ENCODE data around the gene THYN1.
"Not testable (repeated sequence)": the region's sequence is repeated elsewhere in the genome, so short reads cannot be mapped to it uniquely, and the experiment has no call there.

Gene THYN1

GRCh38 chr11:134253188-134253993 lies at the start of gene THYN1, which contains the start of gene ACAD8:
Gene THYN1 (minus strand): TSS chr11:134253352. CDS start chr11:134252882, 470 bp downstream.
Gene ACAD8 (plus strand): TSS chr11:134253568. CDS start chr11:134253601, 33 bp downstream.
- peak; percentile 33 to 98 (median 95) for DNase-seq

DNA sequence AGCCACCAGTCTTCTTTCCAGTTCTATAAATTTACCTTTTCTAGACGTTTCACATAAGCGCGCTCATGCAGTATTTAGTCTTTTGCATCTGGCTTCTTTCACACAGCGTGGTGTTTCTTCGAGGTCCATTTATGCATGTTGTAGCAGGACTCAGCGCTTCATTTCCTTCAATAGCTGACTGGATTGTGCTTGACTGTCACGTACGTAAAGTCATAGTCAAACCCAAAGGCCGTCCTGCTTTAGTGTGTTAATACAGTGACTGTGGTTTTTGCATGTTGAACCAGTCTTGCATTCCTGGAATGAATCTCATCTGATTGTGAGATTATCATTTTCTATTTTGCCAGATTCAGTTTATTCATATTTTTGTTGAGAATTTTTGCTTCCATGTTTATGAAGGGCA lies 41.5 kb upstream of the THYN1 start:
- no peak for DNase-seq

GRCh38 chr11:134293119-134294113 lies 40.3 kb upstream of the THYN1 start:
- no peak for DNase-seq

DNA sequence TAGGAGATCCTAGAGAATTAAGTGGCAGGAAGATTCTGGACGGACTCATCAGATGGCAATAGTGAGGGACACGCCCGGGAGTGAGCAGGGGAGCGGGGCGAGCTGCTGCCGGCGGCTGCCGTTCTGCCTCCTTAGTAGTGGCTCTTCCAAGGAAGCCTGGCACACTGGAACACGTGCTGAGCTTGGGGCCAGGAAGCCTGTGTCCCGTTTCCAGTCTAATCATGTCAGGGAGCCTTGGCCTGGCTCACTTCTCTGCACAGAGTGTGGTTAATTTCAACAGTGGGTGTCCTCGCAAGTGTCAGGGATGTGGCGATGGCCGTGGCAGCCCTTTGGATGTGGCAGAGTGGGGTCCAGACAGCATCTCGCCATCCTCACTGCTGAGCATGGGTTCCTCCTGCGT lies 39.5 kb upstream of the THYN1 start:
- DNase-seq = no peak

DNA sequence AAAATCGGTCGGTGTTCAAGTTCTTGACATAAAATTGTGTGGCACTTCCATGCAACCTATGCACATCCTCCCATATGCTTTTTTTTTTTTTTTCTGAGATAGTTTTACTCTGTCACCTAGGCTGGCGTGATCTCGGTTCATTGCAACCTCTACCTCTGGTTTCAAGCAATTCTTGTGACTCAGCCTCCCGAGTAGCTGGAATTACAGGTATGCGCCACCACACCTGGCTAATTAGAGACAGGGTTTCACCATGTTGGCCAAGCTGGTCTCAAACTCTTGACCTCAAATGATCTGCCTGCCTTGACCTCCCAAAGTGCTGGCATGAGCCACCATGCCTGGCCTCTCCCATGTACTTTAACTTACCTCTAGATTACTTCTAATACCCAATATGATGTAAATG lies 38.0 kb upstream of the THYN1 start:
- DNase-seq = no peak

GRCh38 chr11:134290646-134291045 lies 37.5 kb upstream of the THYN1 start:
- no peak for DNase-seq

DNA sequence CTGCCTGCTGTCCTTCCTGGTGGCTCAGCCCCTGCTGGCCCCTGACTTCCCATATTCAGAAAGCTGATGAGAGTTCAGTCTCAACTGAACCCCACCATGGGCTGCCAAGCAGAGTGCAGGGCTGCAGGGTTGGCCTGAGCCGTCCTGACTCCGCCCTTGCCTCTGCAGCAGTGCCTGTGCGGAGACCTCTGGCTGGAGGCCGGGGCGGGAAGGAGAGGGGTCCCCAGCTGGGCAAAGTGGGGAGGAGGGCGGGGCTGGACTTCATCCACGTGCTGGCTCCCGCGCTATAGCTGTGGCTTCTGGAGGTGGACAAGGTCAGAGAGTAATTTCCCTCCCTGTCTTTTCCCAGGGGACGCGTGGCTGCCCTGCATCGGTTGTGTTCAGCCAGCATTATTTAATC lies 36.6 kb upstream of the THYN1 start:
- no peak for DNase-seq

- DNase-seq = no peak
These were observed 36.0 kb upstream of the THYN1 start for GRCh38 chr11:134289167-134289566.

DNA sequence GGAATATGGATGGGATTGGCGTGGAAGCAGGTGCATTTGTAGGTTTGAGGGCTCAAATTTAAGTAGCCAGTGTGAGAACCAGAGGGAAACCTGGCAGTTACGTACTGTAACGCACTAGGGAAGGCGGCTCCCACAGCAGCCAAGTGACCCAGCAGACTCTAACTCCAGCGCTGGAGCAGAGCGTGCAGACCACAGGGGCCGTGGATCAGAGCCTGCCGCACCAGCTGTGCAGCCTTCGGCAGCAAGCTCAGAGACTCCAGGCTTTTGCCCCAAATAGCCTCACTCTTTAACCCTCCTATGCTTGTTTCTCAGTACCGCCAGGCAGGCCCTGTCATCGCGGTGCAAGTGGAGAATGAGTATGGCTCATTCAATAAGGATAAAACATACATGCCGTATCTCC lies 35.3 kb upstream of the THYN1 start:
- DNase-seq = no peak

GRCh38 chr11:134287561-134287960 lies 34.4 kb upstream of the THYN1 start:
- no peak for DNase-seq

DNA sequence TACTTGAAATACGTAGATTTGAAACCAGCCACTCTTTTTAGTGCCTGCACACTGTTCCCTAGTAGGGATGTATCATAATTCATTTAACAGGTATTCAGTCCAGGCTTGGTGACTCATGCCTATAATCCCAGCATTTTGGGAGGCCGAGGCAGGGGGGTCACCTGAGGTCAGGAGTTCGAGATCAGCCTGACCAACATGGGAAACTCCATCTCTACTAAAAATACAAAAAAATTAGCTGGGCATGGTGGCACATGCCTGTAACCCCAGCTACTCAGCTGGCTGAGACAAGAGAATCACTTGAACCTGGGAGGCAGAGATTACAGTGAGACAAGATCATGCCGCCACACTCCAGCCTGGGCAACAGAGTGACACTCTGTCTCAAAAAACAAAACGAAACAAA lies 31.2 kb upstream of the THYN1 start:
- not testable (repeated sequence) for DNase-seq

GRCh38 chr11:134283461-134284230 lies 30.5 kb upstream of the THYN1 start:
- no peak for DNase-seq

- DNase-seq = no peak
These were observed 29.2 kb upstream of the THYN1 start for GRCh38 chr11:134282121-134283045.

- DNase-seq = not testable (repeated sequence)
These were observed 28.5 kb upstream of the THYN1 start for GRCh38 chr11:134281635-134282034.

- no peak for DNase-seq
These were observed 25.2 kb upstream of the THYN1 start for GRCh38 chr11:134278356-134278755.

- DNase-seq = no peak
These were observed 24.2 kb upstream of the THYN1 start for GRCh38 chr11:134277183-134278001.

DNA sequence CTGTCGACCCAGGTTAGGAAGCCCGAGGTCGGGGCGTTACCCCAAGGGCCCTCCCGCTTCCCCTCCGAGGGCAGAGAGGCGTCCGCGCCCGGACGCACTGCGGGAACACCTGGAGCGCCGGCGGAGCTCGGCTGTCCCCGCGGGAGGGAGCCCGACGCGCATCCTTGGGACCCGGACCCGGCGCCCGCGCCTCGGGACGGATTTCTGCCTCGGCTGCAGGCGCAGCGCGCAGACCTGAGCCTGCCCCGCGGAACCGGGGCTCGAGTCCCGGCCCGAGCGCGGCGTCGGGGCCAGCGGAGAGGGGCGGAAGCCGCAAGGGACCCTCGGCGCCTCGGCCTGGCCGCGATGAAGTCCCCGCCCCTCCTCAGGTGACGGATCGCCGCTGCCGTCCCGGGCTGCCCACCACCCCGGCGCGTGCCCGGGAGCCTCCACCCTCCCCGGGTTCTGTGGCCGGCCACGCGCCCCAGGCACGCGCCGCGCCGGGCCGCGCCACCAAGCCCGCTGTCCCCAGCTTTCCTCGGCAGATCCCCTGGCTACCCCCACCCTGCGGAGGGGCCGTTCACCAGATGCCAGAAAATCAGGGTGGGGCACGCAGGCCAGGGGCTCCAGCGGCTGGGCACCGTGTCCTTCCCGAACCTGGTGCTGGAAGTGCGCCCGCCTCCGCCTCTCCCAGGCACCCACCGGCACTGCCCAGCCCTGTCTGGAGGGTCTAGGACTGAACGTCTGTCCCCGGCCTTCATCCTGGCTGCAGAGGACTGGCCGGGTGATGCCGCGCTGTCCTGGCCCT lies 23.4 kb upstream of the THYN1 start:
- DNase-seq = peak in 2 of 51 donors; percentile 14 to 34
